Stomach (tissue), 4 donors: ENCODE measurements around the gene SH3TC1.

ENCODE experiments used
- CTCF ChIP-seq, 7 experiments: fragments of 450-650 bp in 4 of 7; fragments of 200-600 bp in 3 of 7; sonication (generic) in 3 of 7; IDR thresholded peaks; one replicate each; pipeline ENCODE4 v1.5.1; 2016 to 2019; ENCODE audit warnings: antibody characterized with exemption in 7 of 7, control low read depth in 2 of 7, mild to moderate bottlenecking in 1 of 7
- POLR2A ChIP-seq, 4 donors: fragments of 450-650 bp; IDR thresholded peaks; one replicate each; pipeline ENCODE4 v1.6.1; 2016; ENCODE audit warnings: antibody characterized with exemption in 4 of 4, control low read depth in 2 of 4, mild to moderate bottlenecking in 1 of 4, moderate library complexity in 1 of 4
- POLR2AphosphoS5 ChIP-seq, 3 donors: sonication (generic); formaldehyde crosslinking; IDR thresholded peaks; one replicate each; pipeline ENCODE4 v1.6.1; 2016; ENCODE audit warnings: antibody characterized with exemption in 3 of 3

GRCh38 chr4:8215001-8215427 is 15.9 kb downstream of the SH3TC1 start:
- TF ChIP-seq POLR2A (IDR thresholded peaks at IDR 0.05) (no peak), POLR2AphosphoS5 (IDR thresholded peaks at IDR 0.05) (peak in 2 of 3 donors; percentile 41 to 56), CTCF (IDR thresholded peaks at IDR 0.05) (no peak)
